Measurements from ENCODE around the gene PRTFDC1. TPM values are rescaled to one million over a fixed set of nuclear protein-coding genes. Genes with fewer than 3 reads are reported as not detected.
"Not testable (repeated sequence)": the region's sequence is repeated elsewhere in the genome, so short reads cannot be mapped to it uniquely, and the experiment has no call there.

PRTFDC1 gene
- total RNA-seq, 1 donor from 2014 or later = 5.0 TPM

- intact Hi-C loops (cut with DNase I) = no loop called here
- DNase-seq (ENCODE audit: low spot score) = no peak
Observed at GRCh38 chr10:24944512-24945255, 7.7 kb downstream of the PRTFDC1 start.

GRCh38 chr10:24938525-24938924 lies 13.9 kb downstream of the PRTFDC1 start:
- DNase-seq (ENCODE audit: low spot score) = no peak
- intact Hi-C loops (cut with DNase I) = no loop called here

DNA sequence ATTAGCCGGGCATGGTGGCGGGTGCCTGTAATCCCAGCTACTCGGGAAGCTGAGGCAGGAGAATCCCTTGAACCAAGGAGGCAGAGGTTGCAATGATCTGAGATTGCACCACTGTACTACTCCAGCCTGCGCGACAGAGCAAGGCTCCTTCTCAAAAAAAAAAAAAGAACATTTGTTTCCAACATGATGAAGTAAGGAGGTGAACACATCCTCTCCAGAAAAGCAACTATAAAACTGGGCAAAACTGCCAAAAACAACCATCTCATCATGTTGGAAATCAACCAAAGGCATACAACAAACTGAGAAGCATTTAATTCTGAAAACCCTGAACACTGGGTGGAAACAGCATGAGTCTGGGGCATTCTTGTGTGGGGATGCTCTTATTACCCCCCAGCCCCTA lies 14.3 kb downstream of the PRTFDC1 start:
- intact Hi-C loops (cut with DNase I) = no loop called here
- no peak for DNase-seq (ENCODE audit: low spot score)

- intact Hi-C loops (cut with DNase I) = no loop called here
Observed at GRCh38 chr10:24935504-24936292, 16.7 kb downstream of the PRTFDC1 start.

GRCh38 chr10:24931236-24931635 lies 21.2 kb downstream of the PRTFDC1 start:
- no peak for DNase-seq (ENCODE audit: low spot score)
- intact Hi-C loops (cut with DNase I) = no loop called here

More at GRCh38 chr10:24935504-24936292, 16.7 kb downstream of the PRTFDC1 start:
- no peak for DNase-seq (ENCODE audit: low spot score)

- intact Hi-C loops (cut with DNase I) = no loop called here
- no peak for DNase-seq (ENCODE audit: low spot score)
Observed at GRCh38 chr10:24930427-24930826, 22.0 kb downstream of the PRTFDC1 start.

GRCh38 chr10:24929904-24930303 lies 22.5 kb downstream of the PRTFDC1 start:
- DNase-seq (ENCODE audit: low spot score) = no peak
- intact Hi-C loops (cut with DNase I) = no loop called here

GRCh38 chr10:24929056-24929544 lies 23.3 kb downstream of the PRTFDC1 start:
- intact Hi-C loops (cut with DNase I) = no loop called here

GRCh38 chr10:24928163-24928562 lies 24.2 kb downstream of the PRTFDC1 start:
- intact Hi-C loops (cut with DNase I) = no loop called here
- DNase-seq (ENCODE audit: low spot score) = no peak

More at GRCh38 chr10:24929056-24929544, 23.3 kb downstream of the PRTFDC1 start:
- no peak for DNase-seq (ENCODE audit: low spot score)

- intact Hi-C loops (cut with DNase I) = no loop called here
- DNase-seq (ENCODE audit: low spot score) = no peak
Observed at GRCh38 chr10:24926557-24926956, 25.8 kb downstream of the PRTFDC1 start.

DNA sequence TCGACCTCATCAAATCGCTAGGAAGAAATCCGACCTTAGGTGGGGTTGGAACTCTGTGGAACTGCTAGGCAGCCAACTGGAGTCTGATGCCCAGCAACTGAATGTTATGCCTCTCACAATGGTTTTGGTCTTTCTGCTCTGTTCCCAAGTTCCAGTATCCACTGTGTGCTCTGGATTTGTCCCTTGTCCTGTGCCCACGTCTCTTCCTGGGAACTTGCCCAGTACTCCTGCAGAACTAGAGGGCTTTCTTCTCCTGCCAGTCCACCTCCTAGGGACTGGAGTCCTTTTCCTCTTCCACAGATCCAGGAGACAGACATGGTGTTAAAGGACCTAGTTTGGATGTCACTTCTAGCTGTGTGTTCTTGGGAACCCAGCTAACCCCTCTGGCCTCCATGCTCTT lies 26.6 kb downstream of the PRTFDC1 start:
- no peak for DNase-seq (ENCODE audit: low spot score)
- intact Hi-C loops (cut with DNase I) = no loop called here

- DNase-seq (ENCODE audit: low spot score); intact Hi-C loops (cut with DNase I): not testable (repeated sequence)
Observed at GRCh38 chr10:24924483-24924882, 27.9 kb downstream of the PRTFDC1 start.

DNA sequence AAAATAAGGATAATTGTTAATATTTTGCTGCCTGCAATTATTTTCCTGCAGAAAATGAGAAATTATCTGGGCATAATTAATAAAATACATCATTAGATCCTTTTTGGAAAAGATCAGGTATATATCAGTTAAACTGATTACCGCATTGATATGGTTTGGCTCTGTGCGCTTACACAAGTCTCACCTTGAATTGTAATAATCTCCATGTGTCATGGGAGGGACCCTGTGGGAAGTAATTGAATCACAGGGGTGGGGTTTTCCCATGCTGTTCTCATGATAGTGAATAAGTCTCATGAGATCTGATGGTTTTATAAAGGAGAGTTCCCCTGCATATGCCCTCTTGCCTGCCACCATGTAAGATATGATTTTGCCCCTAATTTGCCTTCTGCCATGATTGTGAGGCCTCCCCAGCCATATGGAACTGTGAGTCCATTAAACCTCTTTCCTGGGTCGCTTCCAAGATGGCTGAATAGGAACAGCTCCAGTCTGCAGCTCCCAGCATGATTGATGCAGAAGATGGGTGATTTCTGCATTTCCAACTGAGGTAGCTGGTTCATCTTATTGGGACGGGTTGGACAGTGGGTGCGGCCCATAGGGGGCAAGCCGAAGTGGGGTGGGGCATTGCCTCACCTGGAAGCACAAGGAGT lies 30.1 kb downstream of the PRTFDC1 start:
- intact Hi-C loops (cut with DNase I); DNase-seq (ENCODE audit: low spot score): not testable (repeated sequence)

- intact Hi-C loops (cut with DNase I) = no loop called here
- DNase-seq (ENCODE audit: low spot score) = no peak
Observed at GRCh38 chr10:24920907-24921881, 31.2 kb downstream of the PRTFDC1 start.

DNA sequence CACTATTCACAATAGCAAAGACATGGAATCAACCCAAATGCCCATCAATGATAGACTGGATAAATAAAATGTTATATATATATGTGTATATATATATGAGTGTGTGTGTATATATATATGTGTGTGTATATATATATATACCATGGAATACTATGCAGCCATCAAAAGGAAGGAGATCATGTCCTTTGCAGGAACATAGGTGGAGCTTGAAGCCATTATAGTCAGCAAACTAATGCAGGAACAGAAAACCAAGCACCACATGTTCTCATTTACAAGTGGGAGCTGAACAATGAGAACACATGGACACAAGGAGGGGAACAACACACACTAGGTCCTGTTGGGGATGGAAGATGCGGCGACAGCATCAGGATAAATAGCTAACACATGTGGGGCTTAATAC lies 32.2 kb downstream of the PRTFDC1 start:
- DNase-seq (ENCODE audit: low spot score); intact Hi-C loops (cut with DNase I): not testable (repeated sequence)

DNA sequence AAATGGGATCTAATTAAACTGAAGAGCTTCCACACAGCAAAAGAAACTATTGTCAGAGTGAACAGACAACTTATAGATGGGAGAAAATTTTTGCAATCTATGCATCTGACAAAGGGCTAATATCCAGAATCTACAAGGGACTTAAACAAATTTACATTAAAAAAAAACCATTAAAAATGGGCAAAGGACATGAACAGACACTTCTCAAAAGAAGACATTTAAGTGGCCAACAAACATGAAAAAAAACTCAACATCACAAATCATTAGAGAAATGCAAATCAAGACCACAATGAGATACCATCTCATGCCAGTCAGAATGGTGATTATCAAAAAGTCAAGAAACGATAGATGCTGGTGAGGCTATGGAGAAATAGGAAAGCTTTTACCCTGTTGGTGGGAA lies 32.8 kb downstream of the PRTFDC1 start:
- intact Hi-C loops (cut with DNase I); DNase-seq (ENCODE audit: low spot score): not testable (repeated sequence)

GRCh38 chr10:24917979-24918378 lies 34.4 kb downstream of the PRTFDC1 start:
- intact Hi-C loops (cut with DNase I) = no loop called here
- no peak for DNase-seq (ENCODE audit: low spot score)

DNA sequence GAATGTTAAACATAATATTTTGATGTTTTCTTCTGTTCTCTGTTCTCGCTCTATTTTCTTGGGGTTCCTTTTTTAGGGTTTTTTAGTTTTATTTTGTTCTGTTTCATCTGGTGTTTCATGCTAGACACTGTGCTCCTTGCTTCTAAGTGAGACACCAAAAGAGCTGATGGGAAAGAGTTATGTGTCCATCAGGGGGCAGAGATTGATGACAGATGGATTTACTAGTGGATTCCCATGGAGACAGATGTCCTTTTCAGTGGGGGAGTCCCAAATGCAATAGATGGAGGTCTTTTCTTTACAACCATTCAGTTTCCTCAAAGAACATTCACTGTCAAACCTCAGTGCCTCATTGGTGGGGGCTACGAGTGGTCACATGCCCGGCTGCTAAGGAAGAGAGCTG lies 34.9 kb downstream of the PRTFDC1 start:
- DNase-seq (ENCODE audit: low spot score) = no peak
- intact Hi-C loops (cut with DNase I) = no loop called here

GRCh38 chr10:24916365-24916764 lies 36.0 kb downstream of the PRTFDC1 start:
- no peak for DNase-seq (ENCODE audit: low spot score)
- intact Hi-C loops (cut with DNase I) = no loop called here
